Measurements from ENCODE around the gene PINLYP. TPM values are rescaled to one million over a fixed set of nuclear protein-coding genes. Genes with fewer than 3 reads are reported as not detected.
A peak's percentile ranks its signal among the peaks of the same experiment; 100 is the strongest.

PINLYP gene
- total and polyA plus RNA-seq, 2 of the 13 experiments (the other 11 are each of a cell fraction or from before 2014, with no cell fraction given): 0.21 to 0.24 TPM

- TF ChIP-seq, protein P1, sequence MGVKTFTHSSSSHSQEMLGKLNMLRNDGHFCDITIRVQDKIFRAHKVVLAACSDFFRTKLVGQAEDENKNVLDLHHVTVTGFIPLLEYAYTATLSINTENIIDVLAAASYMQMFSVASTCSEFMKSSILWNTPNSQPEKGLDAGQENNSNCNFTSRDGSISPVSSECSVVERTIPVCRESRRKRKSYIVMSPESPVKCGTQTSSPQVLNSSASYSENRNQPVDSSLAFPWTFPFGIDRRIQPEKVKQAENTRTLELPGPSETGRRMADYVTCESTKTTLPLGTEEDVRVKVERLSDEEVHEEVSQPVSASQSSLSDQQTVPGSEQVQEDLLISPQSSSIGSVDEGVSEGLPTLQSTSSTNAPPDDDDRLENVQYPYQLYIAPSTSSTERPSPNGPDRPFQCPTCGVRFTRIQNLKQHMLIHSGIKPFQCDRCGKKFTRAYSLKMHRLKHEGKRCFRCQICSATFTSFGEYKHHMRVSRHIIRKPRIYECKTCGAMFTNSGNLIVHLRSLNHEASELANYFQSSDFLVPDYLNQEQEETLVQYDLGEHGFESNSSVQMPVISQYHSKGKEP (CRISPR knock-in tag; IDR thresholded peaks at IDR 0.05): no peak
- TF ChIP-seq, protein P2, sequence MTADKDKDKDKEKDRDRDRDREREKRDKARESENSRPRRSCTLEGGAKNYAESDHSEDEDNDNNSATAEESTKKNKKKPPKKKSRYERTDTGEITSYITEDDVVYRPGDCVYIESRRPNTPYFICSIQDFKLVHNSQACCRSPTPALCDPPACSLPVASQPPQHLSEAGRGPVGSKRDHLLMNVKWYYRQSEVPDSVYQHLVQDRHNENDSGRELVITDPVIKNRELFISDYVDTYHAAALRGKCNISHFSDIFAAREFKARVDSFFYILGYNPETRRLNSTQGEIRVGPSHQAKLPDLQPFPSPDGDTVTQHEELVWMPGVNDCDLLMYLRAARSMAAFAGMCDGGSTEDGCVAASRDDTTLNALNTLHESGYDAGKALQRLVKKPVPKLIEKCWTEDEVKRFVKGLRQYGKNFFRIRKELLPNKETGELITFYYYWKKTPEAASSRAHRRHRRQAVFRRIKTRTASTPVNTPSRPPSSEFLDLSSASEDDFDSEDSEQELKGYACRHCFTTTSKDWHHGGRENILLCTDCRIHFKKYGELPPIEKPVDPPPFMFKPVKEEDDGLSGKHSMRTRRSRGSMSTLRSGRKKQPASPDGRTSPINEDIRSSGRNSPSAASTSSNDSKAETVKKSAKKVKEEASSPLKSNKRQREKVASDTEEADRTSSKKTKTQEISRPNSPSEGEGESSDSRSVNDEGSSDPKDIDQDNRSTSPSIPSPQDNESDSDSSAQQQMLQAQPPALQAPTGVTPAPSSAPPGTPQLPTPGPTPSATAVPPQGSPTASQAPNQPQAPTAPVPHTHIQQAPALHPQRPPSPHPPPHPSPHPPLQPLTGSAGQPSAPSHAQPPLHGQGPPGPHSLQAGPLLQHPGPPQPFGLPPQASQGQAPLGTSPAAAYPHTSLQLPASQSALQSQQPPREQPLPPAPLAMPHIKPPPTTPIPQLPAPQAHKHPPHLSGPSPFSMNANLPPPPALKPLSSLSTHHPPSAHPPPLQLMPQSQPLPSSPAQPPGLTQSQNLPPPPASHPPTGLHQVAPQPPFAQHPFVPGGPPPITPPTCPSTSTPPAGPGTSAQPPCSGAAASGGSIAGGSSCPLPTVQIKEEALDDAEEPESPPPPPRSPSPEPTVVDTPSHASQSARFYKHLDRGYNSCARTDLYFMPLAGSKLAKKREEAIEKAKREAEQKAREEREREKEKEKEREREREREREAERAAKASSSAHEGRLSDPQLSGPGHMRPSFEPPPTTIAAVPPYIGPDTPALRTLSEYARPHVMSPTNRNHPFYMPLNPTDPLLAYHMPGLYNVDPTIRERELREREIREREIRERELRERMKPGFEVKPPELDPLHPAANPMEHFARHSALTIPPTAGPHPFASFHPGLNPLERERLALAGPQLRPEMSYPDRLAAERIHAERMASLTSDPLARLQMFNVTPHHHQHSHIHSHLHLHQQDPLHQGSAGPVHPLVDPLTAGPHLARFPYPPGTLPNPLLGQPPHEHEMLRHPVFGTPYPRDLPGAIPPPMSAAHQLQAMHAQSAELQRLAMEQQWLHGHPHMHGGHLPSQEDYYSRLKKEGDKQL (CRISPR knock-in tag; IDR thresholded peaks at IDR 0.05; ENCODE audit: low read depth): no peak
- TF ChIP-seq PPARG (CRISPR knock-in tag; conservative IDR thresholded peaks at IDR 0.05) (no peak; the same call in 1 of the 2 replicates), MLX (CRISPR knock-in tag; IDR thresholded peaks at IDR 0.05) (no peak), KMT2A (CRISPR knock-in tag; IDR thresholded peaks at IDR 0.05) (peak; percentile 76), SP2 (CRISPR knock-in tag; IDR thresholded peaks at IDR 0.05) (no peak), KAT7 (CRISPR knock-in tag; IDR thresholded peaks at IDR 0.05; ENCODE audit: borderline replicate concordance) (no peak), KDM2A (CRISPR knock-in tag; IDR thresholded peaks at IDR 0.05; ENCODE audit: borderline replicate concordance, low read depth) (peak; percentile 95), PHF5A (CRISPR knock-in tag; IDR thresholded peaks at IDR 0.05; ENCODE audit: low read depth, unreplicated experiment) (no peak), TARDBP (CRISPR knock-in tag; IDR thresholded peaks at IDR 0.05) (peak; percentile 67; the same call in 1 of the 2 replicates), ZNF280D (CRISPR knock-in tag; IDR thresholded peaks at IDR 0.05) (no peak), ATF7-NPFF (CRISPR knock-in tag; IDR thresholded peaks at IDR 0.05; ENCODE audit: low read depth) (peak; percentile 84)
- TF ChIP-seq, protein P3, sequence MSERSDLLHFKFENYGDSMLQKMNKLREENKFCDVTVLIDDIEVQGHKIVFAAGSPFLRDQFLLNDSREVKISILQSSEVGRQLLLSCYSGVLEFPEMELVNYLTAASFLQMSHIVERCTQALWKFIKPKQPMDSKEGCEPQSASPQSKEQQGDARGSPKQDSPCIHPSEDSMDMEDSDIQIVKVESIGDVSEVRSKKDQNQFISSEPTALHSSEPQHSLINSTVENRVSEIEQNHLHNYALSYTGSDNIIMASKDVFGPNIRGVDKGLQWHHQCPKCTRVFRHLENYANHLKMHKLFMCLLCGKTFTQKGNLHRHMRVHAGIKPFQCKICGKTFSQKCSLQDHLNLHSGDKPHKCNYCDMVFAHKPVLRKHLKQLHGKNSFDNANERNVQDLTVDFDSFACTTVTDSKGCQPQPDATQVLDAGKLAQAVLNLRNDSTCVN (CRISPR knock-in tag; IDR thresholded peaks at IDR 0.05; ENCODE audit: borderline replicate concordance): peak; percentile 74; the same call in 1 of the 2 replicates
Measured at GRCh38 chr19:43526884-43527859, 48.4 kb upstream of the PINLYP start, which contains the start of gene ETHE1 (continued).

Data from HepG2 (cell line).